ENCODE results near the gene PPP4R4.

- TF ChIP-seq CTCF (IDR thresholded peaks at IDR 0.05 in 4 of 5, conservative IDR thresholded peaks at IDR 0.05 in 1 of 5) (no peak), POLR2A (IDR thresholded peaks at IDR 0.05) (no peak)
These were observed 119.4 kb downstream of the PPP4R4 start for GRCh38 chr14:94293578-94293924.
